Fibroblast of pulmonary artery (primary cell): Measurements from ENCODE around the gene OSMR.

ENCODE experiments used
- DNase-seq: peaks from one replicate; pipeline ENCODE4 v3.0.0-alpha.2; 2010; ENCODE audit warnings: low read depth
- H3K4me3 ChIP-seq: replicated peaks from 2 replicates; pipeline ENCODE4 v1.5.1; 2011; ENCODE audit warnings: low read depth, mild to moderate bottlenecking, control low read depth, low read length, moderate library complexity
- TF ChIP-seq, protein P1 (sequence below): IDR thresholded peaks from 2 replicates; pipeline ENCODE4 v1.5.1; 2011; ENCODE audit warnings: mild to moderate bottlenecking, control low read depth, low read length, inconsistent platforms; ENCODE audit errors: missing control alignments

Gene OSMR

DNA sequence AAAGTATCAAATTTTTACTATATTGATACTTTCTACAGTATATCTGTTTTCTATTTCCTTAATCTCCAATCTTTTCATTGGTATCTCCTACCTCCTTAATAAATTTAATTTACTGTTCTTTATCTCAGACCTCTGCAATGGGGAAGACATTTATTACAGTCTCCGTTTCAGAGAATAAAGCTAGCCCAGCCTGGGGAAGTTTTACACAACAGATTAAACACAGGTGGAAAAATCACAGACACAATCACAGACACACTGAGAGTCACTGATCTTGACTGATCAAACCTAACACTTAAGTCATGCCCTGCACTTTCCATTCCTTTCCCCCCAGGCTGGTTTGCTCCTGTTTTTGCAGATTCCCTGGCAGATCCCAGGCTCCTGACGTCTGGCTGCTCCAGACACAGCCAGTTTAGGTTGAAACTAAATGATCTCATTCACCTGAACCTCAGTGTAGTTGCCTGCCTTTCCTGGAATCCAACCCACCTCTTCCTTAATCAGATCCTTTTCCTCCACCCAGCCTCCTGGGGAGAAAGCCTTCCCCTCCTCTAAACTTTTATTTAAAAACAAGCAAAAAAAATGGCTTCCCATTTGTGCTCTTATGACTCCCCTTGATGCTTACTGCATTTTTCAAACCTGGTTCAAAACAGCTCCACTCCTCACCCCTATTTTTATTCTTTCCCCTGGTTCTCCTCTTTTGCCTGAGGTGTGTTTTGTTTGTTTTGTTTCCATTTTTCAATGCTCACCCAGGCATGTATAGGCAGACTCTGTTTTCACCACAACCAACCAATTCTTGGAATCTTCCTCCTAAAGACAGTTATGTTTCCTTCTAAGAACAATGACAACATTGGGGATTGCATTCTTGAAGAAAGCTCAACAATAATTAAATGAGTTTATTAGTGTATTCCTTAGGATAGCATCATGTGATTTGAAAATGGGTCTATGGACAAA, 29.5 kb upstream of the OSMR start:
- DNase-seq = no peak
- no peak overlapping the region for H3K4me3 ChIP-seq
- TF ChIP-seq, protein P1, sequence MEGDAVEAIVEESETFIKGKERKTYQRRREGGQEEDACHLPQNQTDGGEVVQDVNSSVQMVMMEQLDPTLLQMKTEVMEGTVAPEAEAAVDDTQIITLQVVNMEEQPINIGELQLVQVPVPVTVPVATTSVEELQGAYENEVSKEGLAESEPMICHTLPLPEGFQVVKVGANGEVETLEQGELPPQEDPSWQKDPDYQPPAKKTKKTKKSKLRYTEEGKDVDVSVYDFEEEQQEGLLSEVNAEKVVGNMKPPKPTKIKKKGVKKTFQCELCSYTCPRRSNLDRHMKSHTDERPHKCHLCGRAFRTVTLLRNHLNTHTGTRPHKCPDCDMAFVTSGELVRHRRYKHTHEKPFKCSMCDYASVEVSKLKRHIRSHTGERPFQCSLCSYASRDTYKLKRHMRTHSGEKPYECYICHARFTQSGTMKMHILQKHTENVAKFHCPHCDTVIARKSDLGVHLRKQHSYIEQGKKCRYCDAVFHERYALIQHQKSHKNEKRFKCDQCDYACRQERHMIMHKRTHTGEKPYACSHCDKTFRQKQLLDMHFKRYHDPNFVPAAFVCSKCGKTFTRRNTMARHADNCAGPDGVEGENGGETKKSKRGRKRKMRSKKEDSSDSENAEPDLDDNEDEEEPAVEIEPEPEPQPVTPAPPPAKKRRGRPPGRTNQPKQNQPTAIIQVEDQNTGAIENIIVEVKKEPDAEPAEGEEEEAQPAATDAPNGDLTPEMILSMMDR = no peak

DNA sequence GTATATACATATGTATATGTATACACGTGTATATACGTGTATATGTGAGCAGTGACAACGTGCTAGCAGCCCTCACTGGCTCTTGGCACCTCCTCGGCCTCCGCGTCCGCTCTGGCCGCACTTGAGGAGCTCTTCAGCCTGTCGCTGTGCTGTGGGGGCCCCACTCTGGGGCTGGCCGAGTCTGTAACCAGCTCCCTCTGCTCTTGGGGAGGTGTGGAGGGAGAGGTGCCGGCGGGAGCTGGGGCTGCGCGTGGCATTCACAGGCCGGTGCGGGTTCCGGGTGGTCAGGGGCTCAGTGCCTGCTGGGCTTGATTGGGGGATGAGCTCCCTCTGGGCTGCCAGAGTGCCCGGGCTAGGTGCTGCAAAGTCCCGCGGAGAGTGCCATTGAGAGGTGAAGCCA, 24.1 kb upstream of the OSMR start:
- no peak overlapping the region for H3K4me3 ChIP-seq
- TF ChIP-seq, protein P1 = no peak
- DNase-seq = no peak

DNA sequence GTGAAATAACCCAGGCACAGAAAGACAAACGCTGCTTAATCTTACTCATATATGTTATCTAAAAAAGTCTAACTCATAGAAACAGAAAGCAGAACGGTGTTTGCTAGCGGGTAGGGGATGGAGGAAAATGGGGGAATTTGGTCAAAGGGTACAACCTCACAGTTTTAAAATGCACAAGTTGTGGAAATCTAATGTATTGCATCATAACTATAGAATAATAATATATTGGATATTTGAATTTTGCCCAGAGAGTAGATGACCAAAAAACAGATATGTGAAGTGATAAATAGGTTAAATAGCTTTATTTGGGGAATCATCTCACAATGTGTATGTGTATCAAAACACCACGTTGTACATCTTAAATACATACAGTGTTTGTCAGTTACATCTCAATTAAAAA, 22.3 kb upstream of the OSMR start:
- TF ChIP-seq, protein P1 = no peak
- DNase-seq = no peak
- H3K4me3 ChIP-seq = no peak overlapping the region

DNA sequence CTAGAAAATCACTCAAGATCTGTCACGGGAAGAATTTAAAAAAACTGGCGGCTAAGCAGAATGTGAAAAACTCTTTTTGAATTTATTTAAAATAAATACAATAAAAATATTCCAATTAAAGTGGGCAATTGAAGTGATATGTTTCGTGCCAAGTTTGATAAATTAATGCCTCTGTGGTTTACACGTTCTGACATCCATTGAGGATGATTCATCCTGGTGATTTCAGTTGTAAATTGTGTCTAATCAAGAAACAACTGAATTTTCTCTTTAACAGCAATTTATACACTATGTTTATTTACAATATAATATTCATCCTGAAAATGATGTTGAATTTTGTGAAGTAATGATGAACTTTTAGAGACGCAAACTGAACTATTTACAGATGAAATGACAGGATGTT, 21.0 kb upstream of the OSMR start:
- DNase-seq = no peak
- no peak overlapping the region for H3K4me3 ChIP-seq

DNA sequence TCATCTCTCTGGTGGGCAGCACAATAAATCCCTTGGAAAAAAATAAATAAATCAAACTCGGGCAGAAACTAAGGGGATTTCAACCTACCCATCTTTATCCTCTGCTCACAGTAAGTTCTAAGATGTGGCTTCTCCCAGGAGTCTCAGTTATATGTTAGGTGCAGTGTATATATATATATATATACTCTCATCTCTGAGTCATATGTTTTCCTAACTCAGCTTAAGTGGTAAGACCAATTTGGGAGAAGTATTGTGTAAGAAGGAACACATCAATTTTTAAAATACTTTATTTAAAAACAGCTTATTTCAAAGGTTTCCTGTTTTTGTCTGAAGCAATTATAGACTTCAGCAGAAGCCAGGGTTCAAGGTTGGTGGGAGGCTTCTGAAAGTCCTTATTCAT, 20.3 kb upstream of the OSMR start:
- TF ChIP-seq, protein P1 = no peak
- no peak overlapping the region for H3K4me3 ChIP-seq
- peak; percentile 38 for DNase-seq

More for the DNA sequence above, 21.0 kb upstream of the OSMR start:
- TF ChIP-seq, protein P1 = no peak

DNA sequence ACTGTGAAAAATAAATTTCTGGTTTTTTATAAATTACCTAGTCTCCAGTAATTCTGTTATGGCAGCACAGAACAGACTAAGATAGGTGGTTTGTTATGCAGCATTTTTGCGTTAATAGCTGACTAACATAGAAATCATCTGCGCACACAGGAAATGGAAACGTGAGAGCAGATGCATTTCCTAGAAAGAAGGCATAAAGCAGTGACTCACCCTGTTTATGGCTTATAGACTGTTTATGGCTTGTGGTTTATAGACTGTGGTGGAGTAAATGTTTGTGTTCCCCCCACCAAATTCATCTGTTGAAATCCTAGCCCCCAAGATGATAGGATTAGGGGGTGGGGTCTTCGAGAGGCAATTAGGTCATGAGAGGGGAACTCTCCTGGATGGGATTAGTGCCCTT, 18.3 kb upstream of the OSMR start:
- H3K4me3 ChIP-seq = no peak overlapping the region
- DNase-seq = peak; percentile 58
- TF ChIP-seq, protein P1 = no peak
